ENCODE measurements around the gene SPACDR. TPM values are rescaled to one million over a fixed set of nuclear protein-coding genes. Genes with fewer than 3 reads are reported as not detected.

Gene SPACDR
- total RNA-seq, 1 experiment from 2014 or later: 1.5 TPM

- Histone ChIP-seq H3K27ac (ENCODE audit: low read length) (no peak overlapping the region), H3K9me3 (ENCODE audit: control insufficient read depth, insufficient read depth, low read depth, low read length) (no peaks in the 10 kb centered on the region), H3K4me3 (ENCODE audit: low read depth in 2 of 2, low read length in 2 of 2) (no peak overlapping the region), H3K36me3 (ENCODE audit: control insufficient read depth, insufficient read depth, low read length) (no peaks in the 10 kb centered on the region), H3K27me3 (ENCODE audit: control insufficient read depth, insufficient read depth, low read length) (no peaks in the 10 kb centered on the region), H3K4me1 (ENCODE audit: control insufficient read depth, insufficient read depth, low read length) (peaks cover 12% of the 10 kb centered on the region)
- in situ Hi-C loops (cut with HindIII; ENCODE audit: low pct_unique_long_range_greater_than_20kb, low sequenced_read_pairs): no loop called here
- BruUV-seq (replicated peaks): no TSS peak
- ChIA-PET POLR2A (no interaction called here), CTCF (no interaction called here)
- ATAC-seq (no peak), DNase-seq (ENCODE audit: low read depth, low spot score) (no peak)
- TF ChIP-seq POLR2AphosphoS5 (IDR thresholded peaks at IDR 0.05; ENCODE audit: low read depth, low read length) (no peak), TCF7L2 (IDR thresholded peaks at IDR 0.05; ENCODE audit: low read depth, low read length) (no peak), CTCF (IDR thresholded peaks at IDR 0.05) (no peak)
- TF ChIP-seq, protein P1, sequence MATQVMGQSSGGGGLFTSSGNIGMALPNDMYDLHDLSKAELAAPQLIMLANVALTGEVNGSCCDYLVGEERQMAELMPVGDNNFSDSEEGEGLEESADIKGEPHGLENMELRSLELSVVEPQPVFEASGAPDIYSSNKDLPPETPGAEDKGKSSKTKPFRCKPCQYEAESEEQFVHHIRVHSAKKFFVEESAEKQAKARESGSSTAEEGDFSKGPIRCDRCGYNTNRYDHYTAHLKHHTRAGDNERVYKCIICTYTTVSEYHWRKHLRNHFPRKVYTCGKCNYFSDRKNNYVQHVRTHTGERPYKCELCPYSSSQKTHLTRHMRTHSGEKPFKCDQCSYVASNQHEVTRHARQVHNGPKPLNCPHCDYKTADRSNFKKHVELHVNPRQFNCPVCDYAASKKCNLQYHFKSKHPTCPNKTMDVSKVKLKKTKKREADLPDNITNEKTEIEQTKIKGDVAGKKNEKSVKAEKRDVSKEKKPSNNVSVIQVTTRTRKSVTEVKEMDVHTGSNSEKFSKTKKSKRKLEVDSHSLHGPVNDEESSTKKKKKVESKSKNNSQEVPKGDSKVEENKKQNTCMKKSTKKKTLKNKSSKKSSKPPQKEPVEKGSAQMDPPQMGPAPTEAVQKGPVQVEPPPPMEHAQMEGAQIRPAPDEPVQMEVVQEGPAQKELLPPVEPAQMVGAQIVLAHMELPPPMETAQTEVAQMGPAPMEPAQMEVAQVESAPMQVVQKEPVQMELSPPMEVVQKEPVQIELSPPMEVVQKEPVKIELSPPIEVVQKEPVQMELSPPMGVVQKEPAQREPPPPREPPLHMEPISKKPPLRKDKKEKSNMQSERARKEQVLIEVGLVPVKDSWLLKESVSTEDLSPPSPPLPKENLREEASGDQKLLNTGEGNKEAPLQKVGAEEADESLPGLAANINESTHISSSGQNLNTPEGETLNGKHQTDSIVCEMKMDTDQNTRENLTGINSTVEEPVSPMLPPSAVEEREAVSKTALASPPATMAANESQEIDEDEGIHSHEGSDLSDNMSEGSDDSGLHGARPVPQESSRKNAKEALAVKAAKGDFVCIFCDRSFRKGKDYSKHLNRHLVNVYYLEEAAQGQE (IDR thresholded peaks at IDR 0.05; ENCODE audit: insufficient read depth in 1 of 2, low read depth in 2 of 2, low read length in 1 of 2): no peak
- intact Hi-C loops (cut with micrococcal nuclease; ENCODE audit: unreplicated experiment): no loop called here
Measured at GRCh38 chr7:100423315-100423714, 40.7 kb downstream of the SPACDR start.

DNA sequence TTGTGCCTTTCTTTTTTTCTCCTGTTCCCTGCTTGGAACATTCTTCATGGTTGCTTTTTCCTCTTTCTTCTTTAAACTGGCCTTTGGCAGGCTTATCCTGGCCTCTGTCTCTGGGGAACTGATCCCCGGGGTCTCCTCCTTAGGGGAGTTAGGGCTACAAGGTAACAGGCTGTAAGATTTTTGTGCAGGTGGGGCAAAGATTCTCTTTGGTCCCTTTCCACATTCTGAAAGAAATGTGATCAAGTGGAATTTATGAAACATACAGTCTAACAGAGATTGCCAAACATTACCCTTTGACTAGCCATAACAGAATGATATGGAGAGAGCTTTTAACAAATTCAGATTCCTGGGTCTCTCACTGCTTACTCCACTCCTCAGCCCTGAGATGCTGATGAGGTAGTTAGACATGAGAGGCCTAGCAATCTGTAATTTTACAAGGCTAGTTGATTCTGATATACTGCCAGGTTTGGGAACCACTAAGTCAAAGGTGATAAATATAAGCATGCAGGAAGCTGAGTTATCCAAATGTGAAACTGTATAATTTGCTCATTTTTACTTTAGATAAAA lies 44.3 kb downstream of the SPACDR start:
- in situ Hi-C loops (cut with HindIII; ENCODE audit: low pct_unique_long_range_greater_than_20kb, low sequenced_read_pairs): no loop called here
- no peak for ATAC-seq

More for the DNA sequence above, 44.3 kb downstream of the SPACDR start:
- POLR2A ChIA-PET: no interaction called here
- Histone ChIP-seq H3K9me3 (ENCODE audit: control insufficient read depth, insufficient read depth, low read depth, low read length) (no peaks in the 10 kb centered on the region), H3K27me3 (ENCODE audit: control insufficient read depth, insufficient read depth, low read length) (no peaks in the 10 kb centered on the region), H3K36me3 (ENCODE audit: control insufficient read depth, insufficient read depth, low read length) (no peaks in the 10 kb centered on the region), H3K4me1 (ENCODE audit: control insufficient read depth, insufficient read depth, low read length) (peaks cover 7% of the 10 kb centered on the region; the same call in 1 of the 2 replicates), H3K4me3 (ENCODE audit: low read depth in 2 of 2, low read length in 2 of 2) (no peak overlapping the region), H3K27ac (ENCODE audit: low read length) (no peak overlapping the region)
- TF ChIP-seq CTCF (IDR thresholded peaks at IDR 0.05) (no peak), SIN3A (IDR thresholded peaks at IDR 0.05; ENCODE audit: borderline replicate concordance, insufficient read depth, low read depth, low read length) (no peak), TCF7L2 (IDR thresholded peaks at IDR 0.05; ENCODE audit: low read depth, low read length) (no peak), POLR2AphosphoS5 (IDR thresholded peaks at IDR 0.05; ENCODE audit: low read depth, low read length) (no peak)
- TF ChIP-seq, protein P1 (IDR thresholded peaks at IDR 0.05; ENCODE audit: insufficient read depth in 1 of 2, low read depth in 2 of 2, low read length in 1 of 2): no peak
- intact Hi-C loops (cut with micrococcal nuclease; ENCODE audit: unreplicated experiment): no loop called here
- no TSS peak for BruUV-seq (replicated peaks)
- no peak for DNase-seq (ENCODE audit: low read depth, low spot score)
- CTCF ChIA-PET: no interaction called here

Data from Panc1 (cell line).